HepG2 (cell line): ENCODE data around the gene OSGIN1. TPM values are rescaled to one million over a fixed set of nuclear protein-coding genes. Genes with fewer than 3 reads are reported as not detected.
A peak's percentile ranks its signal among the peaks of the same experiment; 100 is the strongest.

ENCODE experiments used
- DNMT3B ChIP-seq: conservative IDR thresholded peaks from 2 replicates; pipeline ENCODE4 v1.6.1; 2016; ENCODE audit warnings: missing biosample characterization, control low read depth
- KDM1A ChIP-seq: IDR thresholded peaks from 2 replicates; pipeline ENCODE4 v1.6.1; 2016; ENCODE audit warnings: missing compliant biosample characterization
- ONECUT2 ChIP-seq: sonication (generic); formaldehyde crosslinking; IDR thresholded peaks from 2 replicates; pipeline ENCODE4 v1.4.0; 2020; ENCODE audit warnings: missing genetic modification reagents
- TBX2 ChIP-seq: sonication (generic); formaldehyde crosslinking; IDR thresholded peaks from 2 replicates; pipeline ENCODE4 v1.5.0; 2020; ENCODE audit warnings: missing genetic modification reagents, mild to moderate bottlenecking, borderline replicate concordance
- TEAD3 ChIP-seq: optimal IDR thresholded peaks from 2 replicates; pipeline ENCODE3; 2016; ENCODE audit warnings: borderline replicate concordance
- THRA ChIP-seq: sonication (generic); formaldehyde crosslinking; IDR thresholded peaks from 2 replicates; pipeline ENCODE4 v1.4.0; 2020; ENCODE audit warnings: missing genetic modification reagents, borderline replicate concordance
- YEATS4 ChIP-seq: sonication (generic); formaldehyde crosslinking; IDR thresholded peaks from 2 replicates; pipeline ENCODE4 v1.4.0; 2020; ENCODE audit warnings: missing genetic modification reagents, borderline replicate concordance
- ZNF3 ChIP-seq: IDR thresholded peaks from 2 replicates; pipeline ENCODE4 v1.7.0; 2017; ENCODE audit warnings: inconsistent platforms
- ZNF558 ChIP-seq: sonication (generic); formaldehyde crosslinking; IDR thresholded peaks from 2 replicates; pipeline ENCODE4 v1.9.0; 2022; ENCODE audit warnings: mild to moderate bottlenecking, missing genetic modification reagents, borderline replicate concordance
- ZNF605 ChIP-seq: sonication (generic); formaldehyde crosslinking; IDR thresholded peaks from 2 replicates; pipeline ENCODE4 v1.8.0; 2022; ENCODE audit warnings: mild to moderate bottlenecking, missing genetic modification reagents
- ZNF761 ChIP-seq: sonication (generic); formaldehyde crosslinking; conservative IDR thresholded peaks from 2 replicates; pipeline ENCODE4 v1.4.0; 2020; ENCODE audit warnings: mild to moderate bottlenecking, missing genetic modification reagents
- ZNF816 ChIP-seq: sonication (generic); formaldehyde crosslinking; IDR thresholded peaks from 2 replicates; pipeline ENCODE4 v1.8.0; 2022; ENCODE audit warnings: missing genetic modification reagents, mild to moderate bottlenecking, borderline replicate concordance
- ZSCAN5A ChIP-seq: sonication (generic); formaldehyde crosslinking; IDR thresholded peaks from 2 replicates; pipeline ENCODE4 v1.8.0; 2022; ENCODE audit warnings: mild to moderate bottlenecking, missing genetic modification reagents, borderline replicate concordance
- polyA plus RNA-seq, 8 experiments: library from polyadenylated mRNA; depleted of rRNA in 3 of 8; stranded (reverse) in 7 of 8; unstranded in 1 of 8; fragments of >200 nt; fragmentation: Illumina TruSeq in 4 of 8; extraction: Trizol in 4 of 8; gene quantifications; 2 replicates each; pipeline versions ENCODE4 v1.2.1 to v1.2.3, GENCODE V29; 2011 to 2016; ENCODE audit warnings: low read depth in 4 of 8, missing spikeins in 1 of 8, mixed read lengths in 1 of 8; ENCODE audit not compliant: insufficient read depth in 1 of 8
- total RNA-seq, 5 experiments: library from RNA; depleted of rRNA; stranded (reverse); fragments of >200 nt; fragmentation: Illumina TruSeq; extraction: Trizol; gene quantifications; 2 replicates each; pipeline ENCODE4 v1.2.3, GENCODE V29; 2016; ENCODE audit warnings: low read depth in 1 of 5
- TF ChIP-seq, protein P1 (sequence below): IDR thresholded peaks from 2 replicates; pipeline ENCODE4 v1.6.1; 2012; ENCODE audit warnings: inconsistent platforms
- TF ChIP-seq, protein P2 (sequence below): IDR thresholded peaks from 2 replicates; pipeline ENCODE4 v1.6.1; 2016
- TF ChIP-seq, protein P3 (sequence below): sonication (generic); formaldehyde crosslinking; IDR thresholded peaks from 2 replicates; pipeline ENCODE4 v1.4.0; 2020; ENCODE audit warnings: low read depth, missing genetic modification reagents
- TF ChIP-seq, protein P4 (sequence below): sonication (generic); formaldehyde crosslinking; conservative IDR thresholded peaks from 2 replicates; pipeline ENCODE4 v1.4.0; 2020; ENCODE audit warnings: mild to moderate bottlenecking, missing genetic modification reagents, moderate library complexity

The OSGIN1 gene
- total and polyA plus RNA-seq, 2 of the 13 experiments (the other 11 are each of a cell fraction or from before 2014, with no cell fraction given): 20.5 to 27.1 TPM

- TF ChIP-seq ZSCAN5A (no peak), TBX2 (no peak; the same call in 1 of the 2 replicates), THRA (CRISPR knock-in tag) (no peak), ZNF605 (CRISPR knock-in tag) (no peak), ZNF3 (peak; percentile 63; the same call in 1 of the 2 replicates), ZNF558 (no peak), YEATS4 (no peak), ZNF761 (CRISPR knock-in tag) (no peak), DNMT3B (CRISPR knock-in tag) (peak; percentile 82; the same call in 1 of the 2 replicates), KDM1A (CRISPR knock-in tag) (peak; percentile 90), TEAD3 (CRISPR knock-in tag) (peak; percentile 40), ZNF816 (CRISPR knock-in tag) (no peak), ONECUT2 (CRISPR knock-in tag) (no peak)
- TF ChIP-seq, protein P1, sequence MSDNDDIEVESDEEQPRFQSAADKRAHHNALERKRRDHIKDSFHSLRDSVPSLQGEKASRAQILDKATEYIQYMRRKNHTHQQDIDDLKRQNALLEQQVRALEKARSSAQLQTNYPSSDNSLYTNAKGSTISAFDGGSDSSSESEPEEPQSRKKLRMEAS: peak; percentile 51; the same call in 1 of the 2 replicates
- TF ChIP-seq, protein P2, sequence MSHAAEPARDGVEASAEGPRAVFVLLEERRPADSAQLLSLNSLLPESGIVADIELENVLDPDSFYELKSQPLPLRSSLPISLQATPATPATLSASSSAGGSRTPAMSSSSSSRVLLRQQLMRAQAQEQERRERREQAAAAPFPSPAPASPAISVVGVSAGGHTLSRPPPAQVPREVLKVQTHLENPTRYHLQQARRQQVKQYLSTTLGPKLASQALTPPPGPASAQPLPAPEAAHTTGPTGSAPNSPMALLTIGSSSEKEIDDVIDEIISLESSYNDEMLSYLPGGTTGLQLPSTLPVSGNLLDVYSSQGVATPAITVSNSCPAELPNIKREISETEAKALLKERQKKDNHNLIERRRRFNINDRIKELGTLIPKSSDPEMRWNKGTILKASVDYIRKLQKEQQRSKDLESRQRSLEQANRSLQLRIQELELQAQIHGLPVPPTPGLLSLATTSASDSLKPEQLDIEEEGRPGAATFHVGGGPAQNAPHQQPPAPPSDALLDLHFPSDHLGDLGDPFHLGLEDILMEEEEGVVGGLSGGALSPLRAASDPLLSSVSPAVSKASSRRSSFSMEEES (CRISPR knock-in tag): peak; percentile 55; the same call in 1 of the 2 replicates
- TF ChIP-seq, protein P3, sequence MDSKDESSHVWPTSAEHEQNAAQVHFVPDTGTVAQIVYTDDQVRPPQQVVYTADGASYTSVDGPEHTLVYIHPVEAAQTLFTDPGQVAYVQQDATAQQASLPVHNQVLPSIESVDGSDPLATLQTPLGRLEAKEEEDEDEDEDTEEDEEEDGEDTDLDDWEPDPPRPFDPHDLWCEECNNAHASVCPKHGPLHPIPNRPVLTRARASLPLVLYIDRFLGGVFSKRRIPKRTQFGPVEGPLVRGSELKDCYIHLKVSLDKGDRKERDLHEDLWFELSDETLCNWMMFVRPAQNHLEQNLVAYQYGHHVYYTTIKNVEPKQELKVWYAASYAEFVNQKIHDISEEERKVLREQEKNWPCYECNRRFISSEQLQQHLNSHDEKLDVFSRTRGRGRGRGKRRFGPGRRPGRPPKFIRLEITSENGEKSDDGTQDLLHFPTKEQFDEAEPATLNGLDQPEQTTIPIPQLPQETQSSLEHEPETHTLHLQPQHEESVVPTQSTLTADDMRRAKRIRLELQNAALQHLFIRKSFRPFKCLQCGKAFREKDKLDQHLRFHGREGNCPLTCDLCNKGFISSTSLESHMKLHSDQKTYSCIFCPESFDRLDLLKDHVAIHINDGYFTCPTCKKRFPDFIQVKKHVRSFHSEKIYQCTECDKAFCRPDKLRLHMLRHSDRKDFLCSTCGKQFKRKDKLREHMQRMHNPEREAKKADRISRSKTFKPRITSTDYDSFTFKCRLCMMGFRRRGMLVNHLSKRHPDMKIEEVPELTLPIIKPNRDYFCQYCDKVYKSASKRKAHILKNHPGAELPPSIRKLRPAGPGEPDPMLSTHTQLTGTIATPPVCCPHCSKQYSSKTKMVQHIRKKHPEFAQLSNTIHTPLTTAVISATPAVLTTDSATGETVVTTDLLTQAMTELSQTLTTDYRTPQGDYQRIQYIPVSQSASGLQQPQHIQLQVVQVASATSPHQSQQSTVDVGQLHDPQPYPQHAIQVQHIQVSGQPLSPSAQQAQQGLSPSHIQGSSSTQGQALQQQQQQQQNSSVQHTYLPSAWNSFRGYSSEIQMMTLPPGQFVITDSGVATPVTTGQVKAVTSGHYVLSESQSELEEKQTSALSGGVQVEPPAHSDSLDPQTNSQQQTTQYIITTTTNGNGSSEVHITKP (CRISPR knock-in tag): no peak
- TF ChIP-seq, protein P4, sequence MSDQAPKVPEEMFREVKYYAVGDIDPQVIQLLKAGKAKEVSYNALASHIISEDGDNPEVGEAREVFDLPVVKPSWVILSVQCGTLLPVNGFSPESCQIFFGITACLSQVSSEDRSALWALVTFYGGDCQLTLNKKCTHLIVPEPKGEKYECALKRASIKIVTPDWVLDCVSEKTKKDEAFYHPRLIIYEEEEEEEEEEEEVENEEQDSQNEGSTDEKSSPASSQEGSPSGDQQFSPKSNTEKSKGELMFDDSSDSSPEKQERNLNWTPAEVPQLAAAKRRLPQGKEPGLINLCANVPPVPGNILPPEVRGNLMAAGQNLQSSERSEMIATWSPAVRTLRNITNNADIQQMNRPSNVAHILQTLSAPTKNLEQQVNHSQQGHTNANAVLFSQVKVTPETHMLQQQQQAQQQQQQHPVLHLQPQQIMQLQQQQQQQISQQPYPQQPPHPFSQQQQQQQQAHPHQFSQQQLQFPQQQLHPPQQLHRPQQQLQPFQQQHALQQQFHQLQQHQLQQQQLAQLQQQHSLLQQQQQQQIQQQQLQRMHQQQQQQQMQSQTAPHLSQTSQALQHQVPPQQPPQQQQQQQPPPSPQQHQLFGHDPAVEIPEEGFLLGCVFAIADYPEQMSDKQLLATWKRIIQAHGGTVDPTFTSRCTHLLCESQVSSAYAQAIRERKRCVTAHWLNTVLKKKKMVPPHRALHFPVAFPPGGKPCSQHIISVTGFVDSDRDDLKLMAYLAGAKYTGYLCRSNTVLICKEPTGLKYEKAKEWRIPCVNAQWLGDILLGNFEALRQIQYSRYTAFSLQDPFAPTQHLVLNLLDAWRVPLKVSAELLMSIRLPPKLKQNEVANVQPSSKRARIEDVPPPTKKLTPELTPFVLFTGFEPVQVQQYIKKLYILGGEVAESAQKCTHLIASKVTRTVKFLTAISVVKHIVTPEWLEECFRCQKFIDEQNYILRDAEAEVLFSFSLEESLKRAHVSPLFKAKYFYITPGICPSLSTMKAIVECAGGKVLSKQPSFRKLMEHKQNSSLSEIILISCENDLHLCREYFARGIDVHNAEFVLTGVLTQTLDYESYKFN: 0 out of 2 replicates have a peak, but pooled peaks have one; percentile 5
Observed at GRCh38 chr16:83994087-83994486, 41.0 kb downstream of the OSGIN1 start (continued).
